ENCODE data around the gene MOB1B.

The MOB1B gene

GRCh38 chr4:70954032-70954431 lies 51.9 kb downstream of the MOB1B start:
- no peak for TF ChIP-seq TAF1 (IDR thresholded peaks at IDR 0.05; ENCODE audit: low read depth)

- no peak for TF ChIP-seq RAD21 (IDR thresholded peaks at IDR 0.05; ENCODE audit: low read depth)
- TF ChIP-seq CREB1 (IDR thresholded peaks at IDR 0.05; ENCODE audit: low read depth) = no peak
- no peak for TF ChIP-seq CEBPB (IDR thresholded peaks at IDR 0.05)
- TF ChIP-seq EP300 (IDR thresholded peaks at IDR 0.05; ENCODE audit: borderline replicate concordance) = no peak
- no peak for TF ChIP-seq NFIC (IDR thresholded peaks at IDR 0.05)
- TF ChIP-seq REST (IDR thresholded peaks at IDR 0.05; ENCODE audit: low read depth) = no peak
- TF ChIP-seq ZBTB7A (IDR thresholded peaks at IDR 0.05; ENCODE audit: low read depth) = no peak
- no peak for TF ChIP-seq TEAD4 (IDR thresholded peaks at IDR 0.05)
- TF ChIP-seq USF1 (IDR thresholded peaks at IDR 0.05) = no peak
- no peak for TF ChIP-seq TAF1 (IDR thresholded peaks at IDR 0.05; ENCODE audit: low read depth)
- TF ChIP-seq MAX (IDR thresholded peaks at IDR 0.05) = no peak
- no peak for TF ChIP-seq YY1 (IDR thresholded peaks at IDR 0.05; ENCODE audit: low read depth)
- no peak for TF ChIP-seq TCF12 (IDR thresholded peaks at IDR 0.05; ENCODE audit: low read depth)
- TF ChIP-seq EGR1 (IDR thresholded peaks at IDR 0.05) = no peak
- no peak for TF ChIP-seq FOXM1 (IDR thresholded peaks at IDR 0.05; ENCODE audit: borderline replicate concordance, low read depth)
Measured at GRCh38 chr4:70956549-70957210, 54.5 kb downstream of the MOB1B start.

GRCh38 chr4:70958681-70959080 lies 56.5 kb downstream of the MOB1B start:
- TF ChIP-seq RAD21 (IDR thresholded peaks at IDR 0.05; ENCODE audit: low read depth) (no peak), USF1 (IDR thresholded peaks at IDR 0.05) (no peak), TAF1 (IDR thresholded peaks at IDR 0.05; ENCODE audit: low read depth) (no peak), TEAD4 (IDR thresholded peaks at IDR 0.05) (no peak), CEBPB (IDR thresholded peaks at IDR 0.05) (no peak), NFIC (IDR thresholded peaks at IDR 0.05) (no peak), REST (IDR thresholded peaks at IDR 0.05; ENCODE audit: low read depth) (no peak), YY1 (IDR thresholded peaks at IDR 0.05; ENCODE audit: low read depth) (no peak), EP300 (IDR thresholded peaks at IDR 0.05; ENCODE audit: borderline replicate concordance) (no peak), MAX (IDR thresholded peaks at IDR 0.05) (no peak), CREB1 (IDR thresholded peaks at IDR 0.05; ENCODE audit: low read depth) (no peak), EGR1 (IDR thresholded peaks at IDR 0.05) (no peak), TCF12 (IDR thresholded peaks at IDR 0.05; ENCODE audit: low read depth) (no peak), FOXM1 (IDR thresholded peaks at IDR 0.05; ENCODE audit: borderline replicate concordance, low read depth) (no peak), ZBTB7A (IDR thresholded peaks at IDR 0.05; ENCODE audit: low read depth) (no peak)

GRCh38 chr4:70969076-70969475 lies 66.9 kb downstream of the MOB1B start:
- TF ChIP-seq TCF12 (IDR thresholded peaks at IDR 0.05; ENCODE audit: low read depth) (no peak), ZBTB7A (IDR thresholded peaks at IDR 0.05; ENCODE audit: low read depth) (no peak), MAX (IDR thresholded peaks at IDR 0.05) (no peak)

- TF ChIP-seq MAX (IDR thresholded peaks at IDR 0.05) = no peak
- no peak for TF ChIP-seq FOXM1 (IDR thresholded peaks at IDR 0.05; ENCODE audit: borderline replicate concordance, low read depth)
- no peak for TF ChIP-seq ZBTB7A (IDR thresholded peaks at IDR 0.05; ENCODE audit: low read depth)
- no peak for TF ChIP-seq USF1 (IDR thresholded peaks at IDR 0.05)
- TF ChIP-seq CEBPB (IDR thresholded peaks at IDR 0.05) = no peak
- TF ChIP-seq TCF12 (IDR thresholded peaks at IDR 0.05; ENCODE audit: low read depth) = no peak
- TF ChIP-seq CREB1 (IDR thresholded peaks at IDR 0.05; ENCODE audit: low read depth) = no peak
- TF ChIP-seq RAD21 (IDR thresholded peaks at IDR 0.05; ENCODE audit: low read depth) = no peak
- no peak for TF ChIP-seq NFIC (IDR thresholded peaks at IDR 0.05)
- no peak for TF ChIP-seq REST (IDR thresholded peaks at IDR 0.05; ENCODE audit: low read depth)
- no peak for TF ChIP-seq EGR1 (IDR thresholded peaks at IDR 0.05)
- TF ChIP-seq EP300 (IDR thresholded peaks at IDR 0.05; ENCODE audit: borderline replicate concordance) = no peak
- TF ChIP-seq YY1 (IDR thresholded peaks at IDR 0.05; ENCODE audit: low read depth) = no peak
Measured at GRCh38 chr4:70976252-70976651, 74.1 kb downstream of the MOB1B start.
